Stomach (tissue), 9 donors: Measurements from ENCODE around the gene ARL3. TPM values are rescaled to one million over a fixed set of nuclear protein-coding genes. Genes with fewer than 3 reads are reported as not detected.
A peak's percentile ranks its signal among the peaks of the same experiment; 100 is the strongest.

Source experiments
- DNase-seq, 2 donors: peaks; one replicate each; pipeline versions ENCODE4 v3.0.0 to v3.0.0-alpha.2; 2013 to 2019
- H3K27ac ChIP-seq, 5 donors: fragments of 200-600 bp in 4 of 5; sonication (generic) in 4 of 5; one replicate each; pipeline ENCODE4 v1.5.1; 2013 to 2019; ENCODE audit warnings: mild to moderate bottlenecking in 1 of 5, moderate library complexity in 1 of 5
- H3K27me3 ChIP-seq, 3 donors: fragments of 200-600 bp; sonication (generic); one replicate each; pipeline ENCODE4 v1.5.1; 2017 to 2019; ENCODE audit warnings: mixed run types in 1 of 3
- H3K36me3 ChIP-seq, 4 donors: fragments of 200-600 bp; sonication (generic); 1 replicate in 3 of 4; 2 replicates in 1 of 4; pipeline ENCODE4 v1.5.1; 2016 to 2019
- H3K4me1 ChIP-seq, 4 donors: fragments of 200-600 bp; sonication (generic); one replicate each; pipeline ENCODE4 v1.5.1; 2016 to 2019
- H3K4me3 ChIP-seq, 4 donors: fragments of 200-600 bp; sonication (generic) in 3 of 4; one replicate each; pipeline ENCODE4 v1.5.1; 2016 to 2019; ENCODE audit warnings: mild to moderate bottlenecking in 1 of 4
- H3K9me3 ChIP-seq, 4 donors: fragments of 200-600 bp; sonication (generic); one replicate each; pipeline ENCODE4 v1.5.1; 2016 to 2019
- CTCF ChIP-seq, 7 experiments: fragments of 450-650 bp in 4 of 7; fragments of 200-600 bp in 3 of 7; sonication (generic) in 3 of 7; IDR thresholded peaks; one replicate each; pipeline ENCODE4 v1.5.1; 2016 to 2019; ENCODE audit warnings: antibody characterized with exemption in 7 of 7, control low read depth in 2 of 7, mild to moderate bottlenecking in 1 of 7
- EP300 ChIP-seq: sonication (generic); formaldehyde crosslinking; IDR thresholded peaks from one replicate; pipeline ENCODE4 v1.6.1; 2017; ENCODE audit warnings: antibody characterized with exemption
- POLR2A ChIP-seq, 4 donors: fragments of 450-650 bp; IDR thresholded peaks; one replicate each; pipeline ENCODE4 v1.6.1; 2016; ENCODE audit warnings: antibody characterized with exemption in 4 of 4, control low read depth in 2 of 4, mild to moderate bottlenecking in 1 of 4, moderate library complexity in 1 of 4
- POLR2AphosphoS5 ChIP-seq, 3 donors: sonication (generic); formaldehyde crosslinking; IDR thresholded peaks; one replicate each; pipeline ENCODE4 v1.6.1; 2016; ENCODE audit warnings: antibody characterized with exemption in 3 of 3
- WGBS, 5 donors: extraction: QIAGEN DNeasy Blood & Tissue Kit in 3 of 5; methylation state at CpG; one replicate each; pipeline versions ENCODE4 v1.1.5 to v1.1.7; 2013 to 2018; 5-methylcytosine and 5-hydroxymethylcytosine counted together
- intact Hi-C: fragments of 100-400 bp; cut with DNase I; formaldehyde crosslinking; loops from one replicate; pipeline ENCODE4 v1.15.1; 2023; ENCODE audit warnings: low total_unique reads
- polyA plus RNA-seq, 3 donors: library from polyadenylated mRNA; stranded (reverse); fragments of 200-250 nt; gene quantifications; one replicate each; pipeline ENCODE4 v1.2.3, GENCODE V29; 2013
- total RNA-seq, 5 donors: library from RNA; depleted of rRNA; stranded (reverse); fragments of >200 nt; gene quantifications; one replicate each; pipeline versions ENCODE4 v1.1.0 to v1.2.3, GENCODE V29; 2014 to 2016
- donor health status: healthy with polysubstance abuse.
- donor health status: Bipolar disorder and iron deficiency.
- donor health status: healthy.

The ARL3 gene
- total and polyA plus RNA-seq, 8 donors, result 0.58 to 17.0 (median 6.8) TPM

- no peaks in the 10 kb centered on the region for H3K9me3 ChIP-seq
- intact Hi-C loops, result no loop called here
- no peak for DNase-seq
- 73 to 95% (median 91%) methylated on average over 4 to 5 of the region's 5 CpGs for WGBS, 5 donors
- peaks cover 0 to 61% (median 37%) of the 10 kb centered on the region in 4 donors for H3K36me3 ChIP-seq
- no peaks in the 10 kb centered on the region for H3K27me3 ChIP-seq
- peaks cover 2 to 7% (median 7%) of the 10 kb centered on the region in 4 donors for H3K4me1 ChIP-seq
- no peak for TF ChIP-seq EP300
- TF ChIP-seq POLR2A (IDR thresholded peaks at IDR 0.05), result no peak
- no peak for TF ChIP-seq CTCF (IDR thresholded peaks at IDR 0.05)
- TF ChIP-seq POLR2AphosphoS5 (IDR thresholded peaks at IDR 0.05), result no peak
- no peak overlapping the region for H3K4me3 ChIP-seq
- H3K27ac ChIP-seq, result no peak overlapping the region
Measured at GRCh38 chr10:102683736-102684135, 30.5 kb downstream of the ARL3 start.

- Histone ChIP-seq H3K4me1 (peaks cover 6 to 14% (median 14%) of the 10 kb centered on the region in 4 donors), H3K27me3 (no peaks in the 10 kb centered on the region), H3K36me3 (peaks cover 0 to 53% (median 29%) of the 10 kb centered on the region in 4 donors), H3K9me3 (no peaks in the 10 kb centered on the region), H3K27ac (no peak overlapping the region), H3K4me3 (no peak overlapping the region)
- no peak for TF ChIP-seq POLR2AphosphoS5 (IDR thresholded peaks at IDR 0.05)
- intact Hi-C loops, result no loop called here
- DNase-seq, result no peak
- WGBS, 5 donors, result 85 to 93% (median 91%) methylated on average over 4 of the region's 4 CpGs
Measured at GRCh38 chr10:102682981-102683380, 31.2 kb downstream of the ARL3 start.

- no peaks in the 10 kb centered on the region for H3K27me3 ChIP-seq
- intact Hi-C loops, result no loop called here
- H3K9me3 ChIP-seq, result no peaks in the 10 kb centered on the region
- DNase-seq, result no peak
- no peak overlapping the region for H3K27ac ChIP-seq
- H3K4me3 ChIP-seq, result no peak overlapping the region
- H3K4me1 ChIP-seq, result peaks cover 6 to 20% (median 20%) of the 10 kb centered on the region in 4 donors
- peaks cover 0 to 49% (median 28%) of the 10 kb centered on the region in 4 donors for H3K36me3 ChIP-seq
- 71 to 83% (median 82%) methylated on average over 7 of the region's 7 CpGs for WGBS, 5 donors
- TF ChIP-seq CTCF (IDR thresholded peaks at IDR 0.05) (peak in 1 of 7 experiments; percentile 8), EP300 (no peak), POLR2A (IDR thresholded peaks at IDR 0.05) (no peak)
Measured at GRCh38 chr10:102682416-102682815, 31.8 kb downstream of the ARL3 start.

- DNase-seq, result no peak
Measured at GRCh38 chr10:102681696-102682095, 32.5 kb downstream of the ARL3 start.

More at GRCh38 chr10:102681696-102682095, 32.5 kb downstream of the ARL3 start:
- Histone ChIP-seq H3K4me1 (peaks cover 6 to 27% (median 27%) of the 10 kb centered on the region in 4 donors), H3K27ac (no peak overlapping the region), H3K4me3 (no peak overlapping the region), H3K9me3 (no peaks in the 10 kb centered on the region), H3K36me3 (peaks cover 0 to 46% (median 24%) of the 10 kb centered on the region in 4 donors), H3K27me3 (no peaks in the 10 kb centered on the region)
- 82 to 84% (median 82%) methylated on average over 5 of the region's 5 CpGs for WGBS, 5 donors
- intact Hi-C loops, result no loop called here
- TF ChIP-seq POLR2A (IDR thresholded peaks at IDR 0.05), result no peak
- no peak for TF ChIP-seq CTCF (IDR thresholded peaks at IDR 0.05)
- TF ChIP-seq POLR2AphosphoS5 (IDR thresholded peaks at IDR 0.05), result no peak
- no peak for TF ChIP-seq EP300
